Panc1 (cell line): ENCODE measurements around the gene JPH4. TPM values are rescaled to one million over a fixed set of nuclear protein-coding genes. Genes with fewer than 3 reads are reported as not detected.

Experiments used
- ATAC-seq: fragments of 200-7000 bp; cut with Tn5 transposase; 2 replicates; pipeline ENCODE4 v1.9.1; 2020; ENCODE audit warnings: mild to moderate bottlenecking, moderate library complexity
- BruUV-seq: library from RNA; stranded (reverse); fragments of 400-500 nt; replicated peaks from 2 replicates; lab custom pipeline; 2021; lab: Mats Ljungman, UMichigan
- CTCF ChIA-PET: fragments of 300-600 bp; sonication (Branson Sonifier 250); formaldehyde crosslinking; loops from one replicate; lab custom pipeline; 2022; ENCODE audit warnings: antibody characterized with exemption; lab: Charles Lee
- POLR2A ChIA-PET: fragments of 300-600 bp; sonication (Branson Sonifier 250); formaldehyde crosslinking; loops from one replicate; lab custom pipeline; 2022; ENCODE audit warnings: antibody characterized with exemption; lab: Charles Lee
- DNase-seq: peaks from one replicate; pipeline ENCODE4 v3.0.0-alpha.2; 2010; ENCODE audit warnings: low read depth, low spot score
- H3K27ac ChIP-seq: 2 replicates; pipeline ENCODE4 v1.5.1; 2011; ENCODE audit warnings: mild to moderate bottlenecking, low read length, inconsistent platforms
- H3K27me3 ChIP-seq: fragments of 200-500 bp; sonication (Bioruptor generic); 2 replicates; pipeline ENCODE4 v1.6.0; 2014; ENCODE audit warnings: low read length, inconsistent platforms; ENCODE audit not compliant: control insufficient read depth, insufficient read depth
- H3K36me3 ChIP-seq: fragments of 200-500 bp; sonication (Bioruptor generic); 2 replicates; pipeline ENCODE4 v1.5.1; 2014; ENCODE audit warnings: inconsistent platforms, mild to moderate bottlenecking, low read length, moderate library complexity; ENCODE audit not compliant: control insufficient read depth, insufficient read depth
- H3K4me1 ChIP-seq: 2 replicates; pipeline ENCODE4 v1.5.1; 2011; ENCODE audit warnings: inconsistent platforms, mild to moderate bottlenecking, low read length, moderate library complexity; ENCODE audit not compliant: control insufficient read depth, insufficient read depth
- H3K4me3 ChIP-seq, 2 experiments: 2 replicates each; pipeline ENCODE4 v1.5.1; 2011 to 2012; ENCODE audit warnings: low read depth in 2 of 2, low read length in 2 of 2, mild to moderate bottlenecking in 2 of 2, inconsistent platforms in 1 of 2, moderate library complexity in 1 of 2
- H3K9me3 ChIP-seq: fragments of 200-500 bp; sonication (Bioruptor generic); 2 replicates; pipeline ENCODE4 v1.5.1; 2014; ENCODE audit warnings: low read depth, mild to moderate bottlenecking, inconsistent platforms, low read length, moderate library complexity; ENCODE audit not compliant: control insufficient read depth, insufficient read depth
- POLR2AphosphoS5 ChIP-seq: IDR thresholded peaks from 2 replicates; pipeline ENCODE4 v1.6.1; 2012; ENCODE audit warnings: mild to moderate bottlenecking, low read depth, low read length, moderate library complexity
- SIN3A ChIP-seq: IDR thresholded peaks from 2 replicates; pipeline ENCODE4 v1.6.1; 2012; ENCODE audit warnings: low read depth, mild to moderate bottlenecking, low read length, moderate library complexity, borderline replicate concordance; ENCODE audit not compliant: insufficient read depth
- TCF7L2 ChIP-seq: IDR thresholded peaks from 2 replicates; pipeline ENCODE4 v1.6.1; 2011; ENCODE audit warnings: mild to moderate bottlenecking, low read depth, low read length, inconsistent platforms
- in situ Hi-C: cut with HindIII; loops from 2 replicates; pipeline ENCODE4 v1.10.0; 2016; ENCODE audit warnings: low sequenced_read_pairs, low pct_unique_long_range_greater_than_20kb
- intact Hi-C: fragments of 100-400 bp; cut with micrococcal nuclease; formaldehyde crosslinking; loops from one replicate; pipeline ENCODE4 v1.10.0; 2022; ENCODE audit not compliant: unreplicated experiment
- total RNA-seq: library from RNA; stranded (reverse); gene quantifications from one replicate; pipeline ENCODE4 v1.2.1, GENCODE V29; 2021; ENCODE audit not compliant: unreplicated experiment
- TF ChIP-seq, protein P1 (sequence below), 2 experiments: IDR thresholded peaks; 2 replicates each; pipeline ENCODE4 v1.6.1; 2011 to 2012; ENCODE audit warnings: low read depth in 2 of 2, control low read depth in 1 of 2, low read length in 1 of 2, mild to moderate bottlenecking in 1 of 2, moderate library complexity in 1 of 2; ENCODE audit not compliant: insufficient read depth in 1 of 2
- TF ChIP-seq, protein P2 (sequence below): fragments of 450-650 bp; IDR thresholded peaks from 2 replicates; pipeline ENCODE4 v1.5.1; 2017; ENCODE audit warnings: mild to moderate bottlenecking

Gene JPH4
- total RNA-seq, 1 experiment from 2014 or later: 0.05 TPM

DNA sequence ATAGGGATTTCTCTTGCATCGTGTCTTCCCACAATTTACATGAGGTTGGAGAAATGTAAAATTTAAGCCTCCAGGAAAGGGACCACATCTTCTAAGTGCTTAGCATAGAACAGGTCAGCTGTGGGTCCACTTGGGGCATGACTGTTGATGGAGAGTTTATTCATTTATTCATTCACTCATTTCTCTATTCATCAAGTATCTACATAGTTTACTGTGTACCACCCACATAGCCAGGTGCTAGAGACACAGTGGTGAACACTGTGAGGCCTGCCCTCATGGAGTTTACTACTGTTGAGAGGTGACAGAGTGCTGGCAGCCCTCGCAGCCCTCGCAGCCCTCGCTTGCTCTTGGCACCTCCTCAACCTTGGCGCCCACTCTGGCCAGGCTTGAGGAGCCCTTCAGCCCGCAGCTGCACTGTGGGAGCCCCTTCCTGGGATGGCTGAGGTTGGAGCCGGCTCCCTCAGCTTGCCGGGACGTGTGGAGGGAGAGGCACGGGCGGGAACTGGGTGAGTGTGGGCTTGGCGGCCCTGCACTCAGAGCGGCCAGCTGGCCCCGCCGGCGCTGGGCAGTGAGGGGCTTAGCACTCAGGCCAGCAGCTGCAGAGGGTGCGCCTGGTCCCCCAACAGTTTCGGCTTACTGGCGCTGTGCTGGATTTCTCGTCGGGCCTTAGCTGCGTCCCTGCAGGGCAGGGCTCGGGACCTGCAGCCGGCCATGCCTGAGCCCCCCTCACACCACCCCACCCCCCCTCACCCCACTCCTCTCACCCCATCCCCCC is 1.7 kb upstream of the JPH4 start:
- Histone ChIP-seq H3K9me3 (no peaks in the 10 kb centered on the region), H3K36me3 (no peaks in the 10 kb centered on the region), H3K27ac (no peak overlapping the region), H3K4me1 (no peaks in the 10 kb centered on the region), H3K27me3 (no peaks in the 10 kb centered on the region), H3K4me3 (no peak overlapping the region)
- in situ Hi-C loops (no loop called here), intact Hi-C loops (no loop called here)
- no peak for TF ChIP-seq SIN3A
- TF ChIP-seq POLR2AphosphoS5: no peak
- TF ChIP-seq, protein P1, sequence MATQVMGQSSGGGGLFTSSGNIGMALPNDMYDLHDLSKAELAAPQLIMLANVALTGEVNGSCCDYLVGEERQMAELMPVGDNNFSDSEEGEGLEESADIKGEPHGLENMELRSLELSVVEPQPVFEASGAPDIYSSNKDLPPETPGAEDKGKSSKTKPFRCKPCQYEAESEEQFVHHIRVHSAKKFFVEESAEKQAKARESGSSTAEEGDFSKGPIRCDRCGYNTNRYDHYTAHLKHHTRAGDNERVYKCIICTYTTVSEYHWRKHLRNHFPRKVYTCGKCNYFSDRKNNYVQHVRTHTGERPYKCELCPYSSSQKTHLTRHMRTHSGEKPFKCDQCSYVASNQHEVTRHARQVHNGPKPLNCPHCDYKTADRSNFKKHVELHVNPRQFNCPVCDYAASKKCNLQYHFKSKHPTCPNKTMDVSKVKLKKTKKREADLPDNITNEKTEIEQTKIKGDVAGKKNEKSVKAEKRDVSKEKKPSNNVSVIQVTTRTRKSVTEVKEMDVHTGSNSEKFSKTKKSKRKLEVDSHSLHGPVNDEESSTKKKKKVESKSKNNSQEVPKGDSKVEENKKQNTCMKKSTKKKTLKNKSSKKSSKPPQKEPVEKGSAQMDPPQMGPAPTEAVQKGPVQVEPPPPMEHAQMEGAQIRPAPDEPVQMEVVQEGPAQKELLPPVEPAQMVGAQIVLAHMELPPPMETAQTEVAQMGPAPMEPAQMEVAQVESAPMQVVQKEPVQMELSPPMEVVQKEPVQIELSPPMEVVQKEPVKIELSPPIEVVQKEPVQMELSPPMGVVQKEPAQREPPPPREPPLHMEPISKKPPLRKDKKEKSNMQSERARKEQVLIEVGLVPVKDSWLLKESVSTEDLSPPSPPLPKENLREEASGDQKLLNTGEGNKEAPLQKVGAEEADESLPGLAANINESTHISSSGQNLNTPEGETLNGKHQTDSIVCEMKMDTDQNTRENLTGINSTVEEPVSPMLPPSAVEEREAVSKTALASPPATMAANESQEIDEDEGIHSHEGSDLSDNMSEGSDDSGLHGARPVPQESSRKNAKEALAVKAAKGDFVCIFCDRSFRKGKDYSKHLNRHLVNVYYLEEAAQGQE (IDR thresholded peaks at IDR 0.05; ENCODE audit: insufficient read depth in 1 of 2, low read depth in 2 of 2, low read length in 1 of 2): no peak
- TF ChIP-seq, protein P2, sequence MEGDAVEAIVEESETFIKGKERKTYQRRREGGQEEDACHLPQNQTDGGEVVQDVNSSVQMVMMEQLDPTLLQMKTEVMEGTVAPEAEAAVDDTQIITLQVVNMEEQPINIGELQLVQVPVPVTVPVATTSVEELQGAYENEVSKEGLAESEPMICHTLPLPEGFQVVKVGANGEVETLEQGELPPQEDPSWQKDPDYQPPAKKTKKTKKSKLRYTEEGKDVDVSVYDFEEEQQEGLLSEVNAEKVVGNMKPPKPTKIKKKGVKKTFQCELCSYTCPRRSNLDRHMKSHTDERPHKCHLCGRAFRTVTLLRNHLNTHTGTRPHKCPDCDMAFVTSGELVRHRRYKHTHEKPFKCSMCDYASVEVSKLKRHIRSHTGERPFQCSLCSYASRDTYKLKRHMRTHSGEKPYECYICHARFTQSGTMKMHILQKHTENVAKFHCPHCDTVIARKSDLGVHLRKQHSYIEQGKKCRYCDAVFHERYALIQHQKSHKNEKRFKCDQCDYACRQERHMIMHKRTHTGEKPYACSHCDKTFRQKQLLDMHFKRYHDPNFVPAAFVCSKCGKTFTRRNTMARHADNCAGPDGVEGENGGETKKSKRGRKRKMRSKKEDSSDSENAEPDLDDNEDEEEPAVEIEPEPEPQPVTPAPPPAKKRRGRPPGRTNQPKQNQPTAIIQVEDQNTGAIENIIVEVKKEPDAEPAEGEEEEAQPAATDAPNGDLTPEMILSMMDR: no peak
- TF ChIP-seq TCF7L2: no peak
- no TSS peak for BruUV-seq
- ATAC-seq: no peak
- no peak for DNase-seq
- ChIA-PET CTCF (no interaction called here), POLR2A (no interaction called here)

- intact Hi-C loops: no loop called here
- TF ChIP-seq SIN3A: no peak
- TF ChIP-seq, protein P1 (IDR thresholded peaks at IDR 0.05; ENCODE audit: insufficient read depth in 1 of 2, low read depth in 2 of 2, low read length in 1 of 2): no peak
- no peak for TF ChIP-seq POLR2AphosphoS5
- TF ChIP-seq TCF7L2: no peak
- TF ChIP-seq, protein P2: no peak
- H3K9me3 ChIP-seq: no peaks in the 10 kb centered on the region
- in situ Hi-C loops: no loop called here
- ATAC-seq (no peak), DNase-seq (no peak)
- H3K4me3 ChIP-seq: no peak overlapping the region
- H3K27me3 ChIP-seq: no peaks in the 10 kb centered on the region
- CTCF ChIA-PET: no interaction called here
- H3K27ac ChIP-seq: no peak overlapping the region
- BruUV-seq: no TSS peak
- H3K4me1 ChIP-seq: no peaks in the 10 kb centered on the region
- H3K36me3 ChIP-seq: no peaks in the 10 kb centered on the region
- POLR2A ChIA-PET: no interaction called here
Observed at GRCh38 chr14:23579739-23580138, 1.1 kb upstream of the JPH4 start.
